MM.1S (cell line): ENCODE results near the gene GLIS2.

ENCODE experiments used
- DNase-seq: peaks from one replicate; pipeline ENCODE4 v3.0.0-alpha.2; 2015
- H2AFZ ChIP-seq: fragments of 300-600 bp; sonication (generic); 2 replicates; pipeline ENCODE4 v1.6.0; 2016; ENCODE audit warnings: antibody characterized with exemption, low read length
- H3F3A ChIP-seq: fragments of 300-600 bp; sonication (generic); 2 replicates; pipeline ENCODE4 v1.6.1; 2016; ENCODE audit warnings: mild to moderate bottlenecking, antibody characterized with exemption, low read length, moderate library complexity, mixed read lengths; ENCODE audit not compliant: insufficient read depth
- H3K27ac ChIP-seq: fragments of 300-600 bp; sonication (generic); 2 replicates; pipeline ENCODE4 v1.5.1; 2016; ENCODE audit warnings: mild to moderate bottlenecking, low read length
- H3K27me3 ChIP-seq: fragments of 300-600 bp; sonication (generic); replicated peaks from 2 replicates; pipeline ENCODE4 v1.6.0; 2016; ENCODE audit warnings: low read length; ENCODE audit not compliant: insufficient read depth
- H3K36me3 ChIP-seq: fragments of 300-600 bp; sonication (generic); replicated peaks from 2 replicates; pipeline ENCODE4 v1.6.1; 2016; ENCODE audit warnings: mild to moderate bottlenecking, low read length, mixed read lengths; ENCODE audit not compliant: insufficient read depth
- H3K4me1 ChIP-seq: fragments of 300-600 bp; sonication (generic); 2 replicates; pipeline ENCODE4 v1.6.1; 2016; ENCODE audit warnings: low read length, mixed read lengths
- H3K4me2 ChIP-seq: fragments of 300-600 bp; sonication (generic); 2 replicates; pipeline ENCODE4 v1.6.0; 2016; ENCODE audit warnings: low read depth, low read length
- H3K4me3 ChIP-seq: fragments of 300-600 bp; sonication (generic); 2 replicates; pipeline ENCODE4 v1.5.1; 2016; ENCODE audit warnings: low read length, mixed read lengths
- H3K79me2 ChIP-seq: fragments of 300-600 bp; sonication (generic); 2 replicates; pipeline ENCODE4 v1.6.1; 2016; ENCODE audit warnings: mixed run types, low read length, mixed read lengths
- H3K9ac ChIP-seq: fragments of 300-600 bp; sonication (generic); 2 replicates; pipeline ENCODE4 v1.6.1; 2016; ENCODE audit warnings: low read length, mixed read lengths
- H3K9me2 ChIP-seq: fragments of 300-600 bp; sonication (generic); replicated peaks from 2 replicates; pipeline ENCODE4 v1.6.1; 2016; ENCODE audit warnings: mild to moderate bottlenecking, low read length, mixed read lengths; ENCODE audit not compliant: insufficient read depth
- H3K9me3 ChIP-seq: fragments of 300-600 bp; sonication (generic); replicated peaks from 2 replicates; pipeline ENCODE4 v1.6.1; 2016; ENCODE audit warnings: mild to moderate bottlenecking, low read length, mixed read lengths; ENCODE audit not compliant: insufficient read depth
- H4K20me1 ChIP-seq: fragments of 300-600 bp; sonication (generic); 2 replicates; pipeline ENCODE4 v1.6.1; 2016; ENCODE audit warnings: mild to moderate bottlenecking, low read length, moderate library complexity, mixed read lengths; ENCODE audit not compliant: insufficient read depth
- EZH2 ChIP-seq: fragments of 300-600 bp; sonication (generic); optimal IDR thresholded peaks from 2 replicates; pipeline ENCODE3; 2017; ENCODE audit warnings: low read depth, mild to moderate bottlenecking, antibody characterized with exemption, low read length, mixed read lengths
- EZH2phosphoT487 ChIP-seq: fragments of 300-600 bp; sonication (generic); IDR thresholded peaks from 2 replicates; pipeline ENCODE4 v1.6.1; 2018; ENCODE audit warnings: antibody characterized with exemption, low read length
- TF ChIP-seq, protein P1 (sequence below): fragments of 300-600 bp; sonication (generic); IDR thresholded peaks from 2 replicates; pipeline ENCODE4 v1.5.1; 2016; ENCODE audit warnings: antibody characterized with exemption, low read length, mixed read lengths

Gene GLIS2

GRCh38 chr16:4386451-4386805 lies 70.6 kb downstream of the GLIS2 start:
- no peak overlapping the region for H3K4me2 ChIP-seq
- no peaks in the 10 kb centered on the region for H3K9me3 ChIP-seq
- peaks cover 3% of the 10 kb centered on the region; the same call in 1 of the 2 replicates for H3K79me2 ChIP-seq
- H3F3A ChIP-seq, result no peaks in the 10 kb centered on the region
- no peak overlapping the region for H2AFZ ChIP-seq
- no peaks in the 10 kb centered on the region for H3K9me2 ChIP-seq
- TF ChIP-seq EZH2phosphoT487 (no peak), EZH2 (no peak)
- TF ChIP-seq, protein P1, sequence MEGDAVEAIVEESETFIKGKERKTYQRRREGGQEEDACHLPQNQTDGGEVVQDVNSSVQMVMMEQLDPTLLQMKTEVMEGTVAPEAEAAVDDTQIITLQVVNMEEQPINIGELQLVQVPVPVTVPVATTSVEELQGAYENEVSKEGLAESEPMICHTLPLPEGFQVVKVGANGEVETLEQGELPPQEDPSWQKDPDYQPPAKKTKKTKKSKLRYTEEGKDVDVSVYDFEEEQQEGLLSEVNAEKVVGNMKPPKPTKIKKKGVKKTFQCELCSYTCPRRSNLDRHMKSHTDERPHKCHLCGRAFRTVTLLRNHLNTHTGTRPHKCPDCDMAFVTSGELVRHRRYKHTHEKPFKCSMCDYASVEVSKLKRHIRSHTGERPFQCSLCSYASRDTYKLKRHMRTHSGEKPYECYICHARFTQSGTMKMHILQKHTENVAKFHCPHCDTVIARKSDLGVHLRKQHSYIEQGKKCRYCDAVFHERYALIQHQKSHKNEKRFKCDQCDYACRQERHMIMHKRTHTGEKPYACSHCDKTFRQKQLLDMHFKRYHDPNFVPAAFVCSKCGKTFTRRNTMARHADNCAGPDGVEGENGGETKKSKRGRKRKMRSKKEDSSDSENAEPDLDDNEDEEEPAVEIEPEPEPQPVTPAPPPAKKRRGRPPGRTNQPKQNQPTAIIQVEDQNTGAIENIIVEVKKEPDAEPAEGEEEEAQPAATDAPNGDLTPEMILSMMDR, result no peak
- no peak overlapping the region for H3K9ac ChIP-seq
- H3K36me3 ChIP-seq, result peaks cover 3% of the 10 kb centered on the region; the same call in 1 of the 2 replicates
- H3K4me1 ChIP-seq, result no peaks in the 10 kb centered on the region
- no peaks in the 10 kb centered on the region for H3K27me3 ChIP-seq
- DNase-seq, result no peak
- no peak overlapping the region for H3K4me3 ChIP-seq
- no peaks in the 10 kb centered on the region for H4K20me1 ChIP-seq
- H3K27ac ChIP-seq, result no peak overlapping the region

- H4K20me1 ChIP-seq, result no peaks in the 10 kb centered on the region
- H3K79me2 ChIP-seq, result peaks cover 4% of the 10 kb centered on the region; the same call in 1 of the 2 replicates
- H3K9me3 ChIP-seq, result no peaks in the 10 kb centered on the region
- TF ChIP-seq EZH2phosphoT487, result no peak
- TF ChIP-seq, protein P1, result no peak
- no peaks in the 10 kb centered on the region for H3K27me3 ChIP-seq
- DNase-seq, result no peak
- no peaks in the 10 kb centered on the region for H3K9me2 ChIP-seq
- no peak overlapping the region for H3K27ac ChIP-seq
- H3K4me1 ChIP-seq, result no peaks in the 10 kb centered on the region
- H3K4me2 ChIP-seq, result no peak overlapping the region
- H3F3A ChIP-seq, result no peaks in the 10 kb centered on the region
- H3K9ac ChIP-seq, result no peak overlapping the region
- H2AFZ ChIP-seq, result no peak overlapping the region
- no peak overlapping the region for H3K4me3 ChIP-seq
- H3K36me3 ChIP-seq, result peaks cover 3% of the 10 kb centered on the region; the same call in 1 of the 2 replicates
Observed at GRCh38 chr16:4386951-4387565, 71.2 kb downstream of the GLIS2 start.

DNA sequence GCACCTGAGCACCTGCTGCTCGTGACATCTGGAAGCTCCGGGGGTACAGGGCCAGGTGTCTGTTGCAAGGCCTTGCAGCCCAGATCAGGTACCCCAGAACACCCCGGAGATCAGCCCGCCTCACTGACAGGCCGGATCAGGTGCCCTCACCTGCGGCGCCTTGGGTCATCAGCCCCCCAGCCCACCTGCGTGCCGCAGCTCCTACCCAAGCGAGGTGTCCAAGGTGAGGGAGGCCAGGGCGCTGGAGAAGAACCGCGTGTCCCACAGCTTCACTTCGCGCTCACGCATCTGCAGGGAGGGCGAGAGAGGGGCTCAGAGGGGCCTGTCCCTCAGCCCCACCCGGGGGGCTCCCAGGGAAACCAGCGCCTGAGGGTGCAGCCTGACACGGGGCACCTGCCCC lies 71.9 kb downstream of the GLIS2 start:
- Histone ChIP-seq H3K9me2 (no peaks in the 10 kb centered on the region), H2AFZ (no peak overlapping the region), H3K9me3 (no peaks in the 10 kb centered on the region), H3K4me3 (no peak overlapping the region), H3K4me1 (no peaks in the 10 kb centered on the region), H3K27ac (no peak overlapping the region), H3K79me2 (peaks cover 8% of the 10 kb centered on the region; the same call in 1 of the 2 replicates), H3K27me3 (no peaks in the 10 kb centered on the region), H3K4me2 (no peak overlapping the region), H3F3A (no peaks in the 10 kb centered on the region), H4K20me1 (no peaks in the 10 kb centered on the region), H3K9ac (no peak overlapping the region), H3K36me3 (peaks cover 3% of the 10 kb centered on the region; the same call in 1 of the 2 replicates)
- TF ChIP-seq EZH2, result no peak
- TF ChIP-seq, protein P1, result no peak
- no peak for TF ChIP-seq EZH2phosphoT487
- no peak for DNase-seq
